Stimulated activated naive CD4-positive, alpha-beta T cell treated with Interleukin-2 at 50 U/mL for 16 hours (primary cell): ENCODE data around the gene TTC12.

Source experiments
- DNase-seq: peaks from one replicate; lab custom pipeline; 2025; lab: John Stamatoyannopoulos, UW

TTC12 gene

GRCh38 chr11:113314389-113315301 is at the start of gene TTC12:
TTC12 (plus strand) TSS chr11:113314583; CDS start chr11:113316258, 1,675 bp downstream.
- DNase-seq = peak; percentile 93

- DNase-seq = no peak
Measured at GRCh38 chr11:113265362-113265761, 49.0 kb upstream of the TTC12 start.

- DNase-seq = no peak
Measured at GRCh38 chr11:113267493-113267892, 46.9 kb upstream of the TTC12 start.

- DNase-seq = no peak
Measured at GRCh38 chr11:113269096-113269495, 45.3 kb upstream of the TTC12 start.

GRCh38 chr11:113269636-113270035 is 44.7 kb upstream of the TTC12 start:
- DNase-seq = no peak

- no peak for DNase-seq
Measured at GRCh38 chr11:113270080-113270479, 44.3 kb upstream of the TTC12 start.

GRCh38 chr11:113271551-113272245 is 42.7 kb upstream of the TTC12 start:
- no peak for DNase-seq

- DNase-seq = no peak
Measured at GRCh38 chr11:113272281-113272680, 42.1 kb upstream of the TTC12 start.

- DNase-seq = no peak
Measured at GRCh38 chr11:113272927-113273615, 41.3 kb upstream of the TTC12 start.

- no peak for DNase-seq
Measured at GRCh38 chr11:113273720-113274119, 40.7 kb upstream of the TTC12 start.

GRCh38 chr11:113274713-113275582 is 39.4 kb upstream of the TTC12 start:
- DNase-seq = no peak

GRCh38 chr11:113275602-113276001 is 38.8 kb upstream of the TTC12 start:
- no peak for DNase-seq

GRCh38 chr11:113276466-113276865 is 37.9 kb upstream of the TTC12 start:
- no peak for DNase-seq

GRCh38 chr11:113277907-113278306 is 36.5 kb upstream of the TTC12 start:
- no peak for DNase-seq

- DNase-seq = no peak
Measured at GRCh38 chr11:113278481-113278880, 35.9 kb upstream of the TTC12 start.

- no peak for DNase-seq
Measured at GRCh38 chr11:113278925-113279324, 35.5 kb upstream of the TTC12 start.

GRCh38 chr11:113279591-113279990 is 34.8 kb upstream of the TTC12 start:
- DNase-seq = no peak

- no peak for DNase-seq
Measured at GRCh38 chr11:113281052-113281725, 33.2 kb upstream of the TTC12 start.

GRCh38 chr11:113282898-113283437 is 31.4 kb upstream of the TTC12 start:
- DNase-seq = no peak

- no peak for DNase-seq
Measured at GRCh38 chr11:113283881-113284280, 30.5 kb upstream of the TTC12 start.

GRCh38 chr11:113286009-113286408 is 28.4 kb upstream of the TTC12 start:
- no peak for DNase-seq
